ENCODE measurements around the gene RIT2. TPM values are rescaled to one million over a fixed set of nuclear protein-coding genes. Genes with fewer than 3 reads are reported as not detected.

Gene RIT2
- total and polyA plus RNA-seq, 11 donors: not detected

DNA sequence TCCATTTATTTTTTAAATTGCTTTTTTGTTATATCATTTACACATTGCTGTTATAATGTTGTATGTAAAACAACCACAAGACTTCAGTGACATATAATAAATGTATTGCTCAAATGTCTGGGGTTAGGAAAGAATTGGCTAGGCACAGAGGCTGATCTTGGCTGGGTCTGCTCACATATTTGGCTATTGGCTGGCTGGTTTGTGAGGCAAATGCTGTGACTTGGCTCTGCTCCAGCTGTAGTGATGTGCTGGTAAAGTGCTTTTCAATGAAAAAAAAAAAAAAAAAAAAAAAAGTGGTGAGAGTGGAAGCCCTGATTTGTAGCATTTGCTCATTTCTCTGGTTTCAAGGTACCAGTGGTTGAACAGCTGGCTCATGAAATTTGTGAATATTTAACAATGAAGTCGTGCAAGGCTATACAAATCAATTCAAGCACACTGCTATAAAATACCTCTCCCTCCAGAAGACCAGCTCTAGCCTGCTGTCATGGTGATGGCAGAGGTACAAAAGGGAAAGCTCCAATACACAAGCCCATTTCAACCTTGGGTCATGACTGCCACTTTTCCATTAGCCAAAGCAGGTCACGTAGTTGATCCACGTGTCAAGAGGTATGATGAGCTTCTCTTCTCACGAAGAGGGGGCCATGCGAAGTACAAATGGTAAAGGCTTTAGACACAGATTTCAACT, 43.7 kb upstream of the RIT2 start:
- intact Hi-C loops (cut with DNase I): no loop called here
- DNase-seq (no peak), ATAC-seq (no peak)
- WGBS, 4 donors: 82 to 90% (median 85%) methylated on average over 5 of the region's 5 CpGs
- TF ChIP-seq POLR2A (IDR thresholded peaks at IDR 0.05): no peak
- TF ChIP-seq, protein P1, sequence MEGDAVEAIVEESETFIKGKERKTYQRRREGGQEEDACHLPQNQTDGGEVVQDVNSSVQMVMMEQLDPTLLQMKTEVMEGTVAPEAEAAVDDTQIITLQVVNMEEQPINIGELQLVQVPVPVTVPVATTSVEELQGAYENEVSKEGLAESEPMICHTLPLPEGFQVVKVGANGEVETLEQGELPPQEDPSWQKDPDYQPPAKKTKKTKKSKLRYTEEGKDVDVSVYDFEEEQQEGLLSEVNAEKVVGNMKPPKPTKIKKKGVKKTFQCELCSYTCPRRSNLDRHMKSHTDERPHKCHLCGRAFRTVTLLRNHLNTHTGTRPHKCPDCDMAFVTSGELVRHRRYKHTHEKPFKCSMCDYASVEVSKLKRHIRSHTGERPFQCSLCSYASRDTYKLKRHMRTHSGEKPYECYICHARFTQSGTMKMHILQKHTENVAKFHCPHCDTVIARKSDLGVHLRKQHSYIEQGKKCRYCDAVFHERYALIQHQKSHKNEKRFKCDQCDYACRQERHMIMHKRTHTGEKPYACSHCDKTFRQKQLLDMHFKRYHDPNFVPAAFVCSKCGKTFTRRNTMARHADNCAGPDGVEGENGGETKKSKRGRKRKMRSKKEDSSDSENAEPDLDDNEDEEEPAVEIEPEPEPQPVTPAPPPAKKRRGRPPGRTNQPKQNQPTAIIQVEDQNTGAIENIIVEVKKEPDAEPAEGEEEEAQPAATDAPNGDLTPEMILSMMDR (IDR thresholded peaks at IDR 0.05): no peak
- no peaks in the 10 kb centered on the region for H3K4me1 ChIP-seq
- no peaks in the 10 kb centered on the region for H3K27me3 ChIP-seq
- H3K9me3 ChIP-seq: peaks cover 0 to 4% (median 0%) of the 10 kb centered on the region in 12 donors
- no peaks in the 10 kb centered on the region for H3K36me3 ChIP-seq
- H3K27ac ChIP-seq: no peak overlapping the region
- no peak overlapping the region for H3K4me3 ChIP-seq

DNA sequence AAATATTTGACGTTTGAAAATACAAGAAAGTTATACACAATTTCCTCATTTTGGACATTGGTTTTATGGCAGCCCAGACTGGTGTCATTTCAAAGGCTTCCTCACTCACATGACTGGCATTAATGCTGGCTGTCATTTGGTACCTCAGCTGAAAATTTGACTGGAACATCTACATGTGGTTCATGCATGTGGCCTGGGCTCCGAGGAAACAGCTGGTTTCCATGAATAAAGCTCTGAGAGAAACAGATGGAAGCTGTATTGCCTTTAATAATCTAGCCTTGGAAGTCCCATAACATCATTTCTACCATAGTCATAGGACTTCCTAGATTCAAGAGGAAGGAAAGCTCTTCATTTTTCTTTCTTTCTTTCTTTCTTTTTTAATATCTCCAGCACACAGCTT, 42.9 kb upstream of the RIT2 start:
- Histone ChIP-seq H3K4me1 (no peaks in the 10 kb centered on the region), H3K36me3 (no peaks in the 10 kb centered on the region), H3K9me3 (no peaks in the 10 kb centered on the region), H3K27me3 (no peaks in the 10 kb centered on the region), H3K27ac (no peak overlapping the region), H3K4me3 (no peak overlapping the region)
- TF ChIP-seq POLR2A (IDR thresholded peaks at IDR 0.05): no peak
- DNase-seq: no peak
- 53 to 69% (median 62%) methylated on average over 2 of the region's 2 CpGs for WGBS, 4 donors
- intact Hi-C loops (cut with DNase I): no loop called here
- ATAC-seq: no peak

DNA sequence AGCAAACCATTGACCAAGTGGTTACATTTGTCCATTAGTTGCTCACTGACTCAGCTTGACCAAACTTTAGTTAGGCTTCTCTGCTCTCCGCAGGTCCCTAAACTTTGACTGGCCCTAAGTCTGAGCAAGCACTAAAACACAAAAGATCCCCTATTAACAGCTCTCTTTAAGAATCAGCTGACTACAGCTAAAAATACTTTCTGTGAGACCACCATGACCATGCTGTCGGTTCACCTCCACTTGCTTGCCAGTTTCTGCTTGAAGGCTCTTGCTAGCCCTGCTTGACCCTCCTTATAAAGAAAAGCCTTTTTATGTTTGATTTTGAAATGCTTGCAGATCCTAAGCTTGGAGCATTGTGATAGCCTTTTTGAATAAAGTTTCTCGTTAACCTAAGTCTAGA, 40.4 kb upstream of the RIT2 start:
- no peaks in the 10 kb centered on the region for H3K4me1 ChIP-seq
- H3K27me3 ChIP-seq: no peaks in the 10 kb centered on the region
- 79 to 86% (median 85%) methylated on average over 3 of the region's 3 CpGs for WGBS, 4 donors
- no peaks in the 10 kb centered on the region for H3K9me3 ChIP-seq
- H3K4me3 ChIP-seq: no peak overlapping the region
- TF ChIP-seq, protein P1 (IDR thresholded peaks at IDR 0.05): no peak
- TF ChIP-seq POLR2A (IDR thresholded peaks at IDR 0.05): no peak
- DNase-seq (no peak), ATAC-seq (no peak)
- no peaks in the 10 kb centered on the region for H3K36me3 ChIP-seq
- intact Hi-C loops (cut with DNase I): no loop called here
- no peak overlapping the region for H3K27ac ChIP-seq

DNA sequence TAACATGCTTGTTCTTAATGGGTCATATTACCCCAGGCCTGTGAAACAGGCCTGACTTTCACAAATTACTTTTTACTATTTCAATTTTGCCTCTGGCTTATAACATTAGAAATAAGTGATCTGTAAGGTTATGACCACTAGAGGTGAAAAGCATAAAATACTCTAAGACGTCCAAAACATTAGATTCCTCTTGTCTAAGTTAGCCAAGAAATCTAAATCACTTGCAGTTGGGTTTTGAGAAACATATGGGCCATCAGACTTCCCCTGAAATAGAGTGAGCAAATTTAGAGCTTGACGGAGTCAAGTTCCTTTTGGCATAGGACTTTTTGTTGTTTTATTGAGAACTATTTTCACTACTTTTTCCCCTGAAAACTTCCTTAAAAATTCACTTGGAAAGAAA, 32.7 kb upstream of the RIT2 start:
- ATAC-seq (no peak), DNase-seq (no peak)
- Histone ChIP-seq H3K9me3 (no peaks in the 10 kb centered on the region), H3K36me3 (no peaks in the 10 kb centered on the region), H3K27ac (no peak overlapping the region), H3K4me3 (no peak overlapping the region), H3K4me1 (no peaks in the 10 kb centered on the region), H3K27me3 (no peaks in the 10 kb centered on the region)
- intact Hi-C loops (cut with DNase I): no loop called here
- no peak for TF ChIP-seq POLR2A (IDR thresholded peaks at IDR 0.05)
- TF ChIP-seq, protein P1 (IDR thresholded peaks at IDR 0.05): no peak
- WGBS, 4 donors: 73 to 86% (median 76%) methylated on average over 2 of the region's 2 CpGs

DNA sequence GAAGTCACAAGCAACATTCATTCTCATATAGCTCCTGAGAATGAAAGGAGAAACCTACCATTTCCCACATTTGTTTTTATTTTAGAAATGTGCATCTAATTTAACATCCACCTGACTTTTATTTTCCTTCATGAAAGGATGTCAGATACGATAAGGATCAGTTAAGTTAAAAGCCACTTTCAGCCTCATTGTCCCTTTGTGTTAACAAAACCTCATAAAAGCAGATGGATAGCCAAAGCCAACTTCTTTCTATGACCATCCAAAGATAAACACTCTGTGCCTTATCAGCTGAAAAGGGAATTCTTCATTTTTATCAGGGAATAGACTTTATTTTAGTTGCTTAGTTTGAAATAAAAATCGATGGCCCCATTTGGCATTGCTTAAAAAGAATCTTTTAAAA, 25.7 kb upstream of the RIT2 start:
- no peaks in the 10 kb centered on the region for H3K9me3 ChIP-seq
- TF ChIP-seq POLR2A (IDR thresholded peaks at IDR 0.05): no peak
- TF ChIP-seq, protein P1 (IDR thresholded peaks at IDR 0.05): no peak
- no peaks in the 10 kb centered on the region for H3K36me3 ChIP-seq
- H3K27me3 ChIP-seq: no peaks in the 10 kb centered on the region
- 47 to 63% (median 51%) methylated on average over 2 of the region's 2 CpGs for WGBS, 4 donors
- no peak overlapping the region for H3K27ac ChIP-seq
- ATAC-seq: no peak
- intact Hi-C loops (cut with DNase I): no loop called here
- no peak overlapping the region for H3K4me3 ChIP-seq
- H3K4me1 ChIP-seq: no peaks in the 10 kb centered on the region
- DNase-seq: no peak

Measured in heart left ventricle (tissue), 16 donors.